Astrocyte of the cerebellum (primary cell): ENCODE measurements around the gene PCDHA7.
"Not testable (repeated sequence)": the region's sequence is repeated elsewhere in the genome, so short reads cannot be mapped to it uniquely, and the experiment has no call there.

ENCODE experiments used
- DNase-seq: peaks from one replicate; pipeline ENCODE4 v3.0.0-alpha.2; 2011; ENCODE audit warnings: low read depth
- H3K4me3 ChIP-seq: 2 replicates; pipeline ENCODE4 v1.5.1; 2011; ENCODE audit warnings: mild to moderate bottlenecking, low read depth, low read length, moderate library complexity
- in situ Hi-C: cut with HindIII; loops from 2 replicates; pipeline ENCODE4 v1.10.0; 2017; ENCODE audit warnings: low sequenced_read_pairs
- TF ChIP-seq, protein P1 (sequence below): IDR thresholded peaks from 2 replicates; pipeline ENCODE4 v1.5.1; 2012; ENCODE audit warnings: low read length, low read depth, moderate library complexity, mild to moderate bottlenecking; ENCODE audit errors: missing control alignments

The PCDHA7 gene

DNA sequence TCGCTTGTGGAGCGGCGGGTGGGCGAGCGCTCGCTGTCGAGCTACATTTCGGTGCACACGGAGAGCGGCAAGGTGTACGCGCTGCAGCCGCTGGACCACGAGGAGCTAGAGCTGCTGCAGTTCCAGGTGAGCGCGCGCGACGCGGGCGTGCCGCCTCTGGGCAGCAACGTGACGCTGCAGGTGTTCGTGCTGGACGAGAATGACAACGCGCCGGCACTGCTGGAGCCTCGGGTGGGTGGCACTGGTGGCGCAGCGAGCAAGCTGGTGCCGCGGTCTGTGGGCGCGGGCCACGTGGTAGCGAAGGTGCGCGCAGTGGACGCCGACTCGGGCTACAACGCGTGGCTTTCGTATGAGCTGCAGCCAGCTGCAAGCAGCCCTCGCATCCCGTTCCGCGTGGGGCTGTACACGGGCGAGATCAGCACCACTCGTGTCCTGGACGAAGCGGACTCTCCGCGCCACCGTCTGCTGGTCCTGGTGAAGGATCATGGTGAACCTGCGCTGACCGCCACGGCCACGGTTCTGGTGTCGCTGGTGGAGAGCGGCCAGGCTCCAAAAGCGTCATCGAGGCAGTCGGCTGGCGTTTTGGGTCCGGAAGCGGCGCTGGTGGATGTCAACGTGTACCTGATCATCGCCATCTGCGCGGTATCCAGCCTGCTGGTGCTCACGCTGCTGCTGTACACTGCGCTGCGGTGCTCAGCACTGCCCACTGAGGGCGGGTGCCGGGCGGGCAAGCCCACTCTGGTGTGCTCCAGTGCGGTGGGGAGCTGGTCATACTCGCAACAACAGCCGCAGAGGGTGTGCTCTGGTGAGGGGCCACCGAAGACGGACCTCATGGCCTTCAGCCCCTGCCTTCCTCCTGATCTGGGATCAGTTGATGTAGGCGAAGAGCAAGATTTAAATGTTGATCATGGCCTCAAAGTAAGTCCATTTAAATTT is 9.0 kb downstream of the PCDHA7 start:
- H3K4me3 ChIP-seq: no peak overlapping the region
- in situ Hi-C loops: no loop called here
- no peak for DNase-seq
- TF ChIP-seq, protein P1, sequence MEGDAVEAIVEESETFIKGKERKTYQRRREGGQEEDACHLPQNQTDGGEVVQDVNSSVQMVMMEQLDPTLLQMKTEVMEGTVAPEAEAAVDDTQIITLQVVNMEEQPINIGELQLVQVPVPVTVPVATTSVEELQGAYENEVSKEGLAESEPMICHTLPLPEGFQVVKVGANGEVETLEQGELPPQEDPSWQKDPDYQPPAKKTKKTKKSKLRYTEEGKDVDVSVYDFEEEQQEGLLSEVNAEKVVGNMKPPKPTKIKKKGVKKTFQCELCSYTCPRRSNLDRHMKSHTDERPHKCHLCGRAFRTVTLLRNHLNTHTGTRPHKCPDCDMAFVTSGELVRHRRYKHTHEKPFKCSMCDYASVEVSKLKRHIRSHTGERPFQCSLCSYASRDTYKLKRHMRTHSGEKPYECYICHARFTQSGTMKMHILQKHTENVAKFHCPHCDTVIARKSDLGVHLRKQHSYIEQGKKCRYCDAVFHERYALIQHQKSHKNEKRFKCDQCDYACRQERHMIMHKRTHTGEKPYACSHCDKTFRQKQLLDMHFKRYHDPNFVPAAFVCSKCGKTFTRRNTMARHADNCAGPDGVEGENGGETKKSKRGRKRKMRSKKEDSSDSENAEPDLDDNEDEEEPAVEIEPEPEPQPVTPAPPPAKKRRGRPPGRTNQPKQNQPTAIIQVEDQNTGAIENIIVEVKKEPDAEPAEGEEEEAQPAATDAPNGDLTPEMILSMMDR: no peak

DNA sequence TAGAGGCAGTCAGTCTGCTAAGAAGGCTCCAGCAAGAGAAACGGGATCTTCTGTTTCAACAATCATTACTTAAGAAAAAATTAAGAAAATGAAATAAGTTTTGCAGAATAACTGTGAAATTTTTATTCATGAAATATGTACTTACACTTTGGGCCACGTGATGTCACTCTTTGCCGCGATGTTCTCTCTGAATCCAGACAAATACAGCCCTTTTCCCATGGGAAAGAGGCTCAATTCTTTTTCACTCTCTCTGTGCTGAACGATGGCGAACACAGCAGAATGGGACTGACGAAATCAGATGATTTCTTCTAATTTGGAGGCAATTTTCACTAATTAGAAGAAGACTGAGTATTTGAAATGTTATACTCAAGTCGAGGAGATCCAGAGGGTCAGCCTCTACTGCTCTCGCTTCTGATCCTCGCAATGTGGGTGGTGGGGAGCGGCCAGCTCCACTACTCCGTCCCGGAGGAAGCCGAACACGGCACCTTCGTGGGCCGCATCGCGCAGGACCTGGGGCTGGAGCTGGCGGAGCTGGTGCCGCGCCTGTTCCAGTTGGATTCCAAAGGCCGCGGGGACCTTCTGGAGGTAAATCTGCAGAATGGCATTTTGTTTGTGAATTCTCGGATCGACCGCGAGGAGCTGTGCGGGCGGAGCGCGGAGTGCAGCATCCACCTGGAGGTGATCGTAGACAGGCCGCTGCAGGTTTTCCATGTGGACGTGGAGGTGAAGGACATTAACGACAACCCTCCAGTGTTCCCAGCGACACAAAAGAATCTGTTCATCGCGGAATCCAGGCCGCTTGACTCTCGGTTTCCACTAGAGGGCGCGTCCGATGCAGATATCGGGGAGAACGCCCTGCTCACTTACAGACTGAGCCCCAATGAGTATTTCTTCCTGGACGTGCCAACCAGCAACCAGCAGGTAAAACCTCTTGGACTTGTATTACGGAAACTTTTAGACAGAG is 14.4 kb downstream of the PCDHA7 start, which contains the start of gene PCDHA9:
TSS of gene PCDHA9 (plus strand) at position 244 of the 964 bp plus-strand sequence. CDS start at position 358, 114 bp downstream.
- DNase-seq, H3K4me3 ChIP-seq, in situ Hi-C loops: not testable (repeated sequence)

DNA sequence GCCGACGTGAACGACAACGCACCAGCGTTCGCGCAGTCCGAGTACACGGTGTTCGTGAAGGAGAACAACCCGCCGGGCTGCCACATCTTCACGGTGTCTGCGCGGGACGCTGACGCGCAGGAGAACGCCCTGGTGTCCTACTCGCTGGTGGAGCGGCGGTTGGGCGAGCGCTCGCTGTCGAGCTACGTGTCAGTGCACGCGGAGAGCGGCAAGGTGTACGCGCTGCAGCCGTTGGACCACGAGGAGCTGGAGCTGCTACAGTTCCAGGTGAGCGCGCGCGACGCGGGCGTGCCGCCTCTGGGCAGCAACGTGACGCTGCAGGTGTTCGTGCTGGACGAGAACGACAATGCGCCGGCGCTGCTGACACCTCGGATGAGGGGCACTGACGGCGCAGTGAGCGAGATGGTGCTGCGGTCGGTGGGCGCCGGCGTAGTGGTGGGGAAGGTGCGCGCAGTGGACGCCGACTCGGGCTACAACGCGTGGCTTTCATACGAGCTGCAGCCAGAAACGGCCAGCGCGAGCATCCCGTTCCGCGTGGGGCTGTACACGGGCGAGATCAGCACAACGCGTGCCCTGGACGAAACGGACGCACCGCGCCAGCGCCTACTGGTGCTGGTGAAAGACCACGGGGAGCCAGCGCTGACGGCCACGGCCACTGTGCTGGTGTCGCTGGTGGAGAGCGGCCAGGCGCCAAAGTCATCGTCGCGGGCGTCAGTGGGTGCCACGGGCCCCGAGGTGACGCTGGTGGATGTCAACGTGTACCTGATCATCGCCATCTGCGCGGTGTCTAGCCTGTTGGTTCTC is 16.0 kb downstream of the PCDHA7 start:
- in situ Hi-C loops, H3K4me3 ChIP-seq, DNase-seq: not testable (repeated sequence)

DNA sequence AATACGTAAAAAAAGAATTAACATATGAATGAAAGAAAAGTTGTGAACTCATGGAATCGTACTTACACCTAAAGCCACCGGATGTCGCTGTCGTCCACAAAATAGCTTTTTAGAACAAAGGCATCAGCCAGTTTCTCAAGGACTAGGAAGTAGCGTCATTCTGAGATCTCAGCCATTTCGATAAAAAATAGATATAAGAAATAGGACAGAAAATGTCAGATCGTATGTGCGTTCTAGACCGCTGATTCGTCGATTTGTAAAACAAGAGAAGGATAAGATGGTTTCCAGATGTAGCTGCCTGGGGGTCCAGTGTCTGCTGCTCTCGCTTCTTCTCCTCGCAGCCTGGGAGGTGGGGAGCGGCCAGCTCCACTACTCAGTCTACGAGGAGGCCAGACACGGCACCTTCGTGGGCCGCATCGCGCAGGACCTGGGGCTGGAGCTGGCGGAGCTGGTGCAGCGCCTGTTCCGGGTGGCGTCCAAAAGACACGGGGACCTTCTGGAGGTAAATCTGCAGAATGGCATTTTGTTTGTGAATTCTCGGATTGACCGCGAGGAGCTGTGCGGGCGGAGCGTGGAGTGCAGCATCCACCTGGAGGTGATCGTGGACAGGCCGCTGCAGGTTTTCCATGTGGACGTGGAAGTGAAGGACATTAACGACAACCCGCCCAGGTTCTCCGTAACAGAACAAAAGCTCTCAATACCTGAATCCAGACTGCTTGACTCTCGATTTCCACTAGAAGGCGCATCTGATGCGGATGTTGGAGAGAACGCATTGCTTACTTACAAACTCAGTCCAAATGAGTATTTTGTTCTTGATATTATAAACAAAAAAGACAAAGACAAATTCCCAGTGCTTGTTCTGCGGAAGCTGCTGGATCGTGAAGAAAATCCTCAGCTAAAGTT is 22.0 kb downstream of the PCDHA7 start, which contains the start of gene PCDHA10:
TSS of gene PCDHA10 (plus strand) at position 126 of the 903 bp plus-strand sequence. CDS start at position 278, 152 bp downstream.
- TF ChIP-seq, protein P1: no peak
- in situ Hi-C loops: no loop called here
- H3K4me3 ChIP-seq: no peak within 1 kb of the TSS
- DNase-seq: no peak

DNA sequence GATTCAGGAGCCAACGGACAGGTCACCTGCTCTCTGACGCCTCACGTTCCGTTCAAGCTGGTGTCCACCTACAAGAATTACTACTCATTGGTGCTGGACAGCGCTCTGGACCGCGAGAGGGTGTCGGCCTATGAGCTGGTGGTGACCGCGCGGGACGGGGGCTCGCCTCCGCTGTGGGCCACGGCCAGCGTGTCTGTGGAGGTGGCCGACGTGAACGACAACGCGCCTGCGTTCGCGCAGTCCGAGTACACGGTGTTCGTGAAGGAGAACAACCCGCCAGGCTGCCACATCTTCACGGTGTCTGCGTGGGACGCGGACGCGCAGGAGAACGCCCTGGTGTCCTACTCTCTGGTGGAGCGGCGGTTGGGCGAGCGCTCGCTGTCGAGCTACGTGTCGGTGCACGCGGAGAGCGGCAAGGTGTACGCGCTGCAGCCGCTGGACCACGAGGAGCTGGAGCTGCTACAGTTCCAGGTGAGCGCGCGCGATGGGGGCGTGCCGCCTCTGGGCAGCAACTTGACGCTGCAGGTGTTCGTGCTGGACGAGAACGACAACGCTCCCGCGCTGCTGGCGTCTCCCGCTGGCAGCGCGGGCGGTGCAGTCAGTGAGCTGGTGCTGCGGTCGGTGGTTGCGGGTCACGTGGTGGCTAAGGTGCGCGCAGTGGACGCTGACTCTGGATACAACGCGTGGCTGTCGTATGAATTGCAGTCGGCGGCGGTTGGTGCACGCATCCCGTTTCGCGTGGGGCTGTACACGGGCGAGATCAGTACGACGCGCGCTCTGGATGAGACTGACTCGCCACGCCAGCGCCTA is 23.3 kb downstream of the PCDHA7 start:
- in situ Hi-C loops: no loop called here
- no peak overlapping the region for H3K4me3 ChIP-seq
- no peak for DNase-seq
- TF ChIP-seq, protein P1: no peak

DNA sequence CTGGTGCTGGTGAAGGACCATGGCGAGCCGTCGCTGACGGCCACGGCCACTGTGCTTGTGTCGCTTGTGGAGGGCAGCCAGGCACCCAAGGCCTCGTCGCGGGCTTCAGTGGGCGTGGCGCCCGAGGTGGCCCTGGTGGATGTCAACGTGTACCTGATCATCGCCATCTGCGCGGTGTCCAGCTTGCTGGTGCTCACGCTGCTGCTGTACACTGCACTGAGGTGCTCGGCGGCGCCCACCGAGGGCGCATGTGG is 23.8 kb downstream of the PCDHA7 start:
- no peak for DNase-seq
- in situ Hi-C loops: no loop called here
- TF ChIP-seq, protein P1: no peak
- H3K4me3 ChIP-seq: no peak overlapping the region
